CD4-positive, alpha-beta T cell treated with Interferon alpha-2 for 1 hour (primary cell): ENCODE measurements around the gene FOXP1.
A peak's percentile ranks its signal among the peaks of the same experiment; 100 is the strongest.

Experiments used
- DNase-seq, 2 donors: peaks; one replicate each; pipeline ENCODE4 v3.0.0-alpha.2; 2020 to 2022

FOXP1 gene

DNA sequence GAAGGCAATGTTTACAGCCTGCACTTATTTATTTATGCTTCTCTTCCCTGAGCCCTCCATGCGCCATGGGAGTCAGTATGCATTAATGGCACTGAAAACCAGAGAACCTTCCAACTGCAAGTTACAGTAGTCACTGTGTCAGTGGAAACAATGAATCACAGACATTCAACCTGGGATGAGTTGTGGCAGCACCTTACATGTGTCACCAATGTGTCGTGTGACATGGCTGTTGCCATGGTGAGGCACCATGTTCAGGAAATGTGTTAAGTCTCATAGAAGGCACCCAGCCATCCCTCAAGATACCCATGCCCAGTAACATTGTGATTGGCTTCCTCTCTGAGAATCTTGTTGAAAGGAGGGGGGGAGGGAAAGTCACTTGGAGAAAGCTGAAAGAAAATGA is 105.0 kb downstream of the FOXP1 start:
- peak; percentile 42 to 46 for DNase-seq

GRCh38 chr3:71476950-71477349 is 106.6 kb downstream of the FOXP1 start:
- no peak for DNase-seq

- DNase-seq: no peak
Observed at GRCh38 chr3:71469138-71469435, 114.4 kb downstream of the FOXP1 start.

DNA sequence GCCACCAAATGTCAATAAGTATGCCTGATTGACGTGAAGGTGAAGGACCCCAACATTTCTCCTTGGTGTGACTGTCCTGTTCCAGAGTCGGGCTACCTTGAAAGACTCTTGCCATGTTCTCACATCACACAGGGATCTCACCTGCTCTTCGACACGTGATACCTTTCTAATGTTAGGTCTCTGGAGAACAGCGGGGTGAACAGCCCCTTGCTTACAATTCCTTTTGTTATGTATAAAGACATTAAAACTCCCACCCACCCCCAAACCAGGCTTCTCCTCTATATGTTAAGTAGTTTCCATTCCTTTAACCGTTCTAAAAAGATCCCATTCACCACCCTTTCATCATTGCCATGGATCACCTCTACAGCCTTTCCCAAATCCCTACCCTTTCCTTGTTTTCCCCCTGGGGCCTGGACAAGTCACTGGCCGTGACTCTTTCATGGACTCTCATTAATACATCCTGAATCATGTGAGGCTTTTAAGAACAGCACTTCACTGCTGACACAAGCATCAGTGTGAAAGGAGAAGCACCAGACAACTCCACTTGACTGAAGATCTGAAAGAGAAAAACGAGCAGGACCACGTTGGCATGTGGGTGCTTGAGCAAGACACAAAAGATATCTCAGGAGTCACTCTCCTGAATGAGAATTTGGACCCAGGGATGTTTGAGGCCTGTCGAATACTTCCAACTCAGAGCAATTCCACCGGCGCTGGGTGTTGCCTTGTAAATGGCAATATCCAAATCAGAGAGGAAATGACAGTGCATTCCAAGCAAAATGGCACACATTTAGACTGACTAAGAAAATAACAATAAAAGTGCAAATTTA is 115.0 kb downstream of the FOXP1 start:
- no peak for DNase-seq

DNA sequence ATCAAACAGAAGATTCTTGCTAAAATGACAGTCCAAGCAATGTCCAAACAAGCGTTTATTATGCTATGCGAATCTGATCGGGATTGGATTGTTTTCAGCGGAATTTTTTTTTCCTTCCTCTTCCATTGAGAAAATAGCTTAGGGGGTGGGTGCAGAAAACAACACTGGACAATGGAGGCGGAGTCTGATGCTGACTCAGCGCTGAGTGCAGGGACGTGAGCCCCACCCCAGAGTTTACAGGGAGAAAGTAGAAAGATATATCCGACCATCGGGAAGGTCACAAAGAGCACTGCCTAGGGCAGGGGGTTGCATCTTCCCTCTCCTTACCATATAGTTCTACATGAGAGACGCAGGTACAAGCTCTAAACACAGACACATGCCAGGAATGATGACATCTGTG is 117.0 kb downstream of the FOXP1 start:
- no peak for DNase-seq

- no peak for DNase-seq
Observed at GRCh38 chr3:71465371-71466036, 118.0 kb downstream of the FOXP1 start.

DNA sequence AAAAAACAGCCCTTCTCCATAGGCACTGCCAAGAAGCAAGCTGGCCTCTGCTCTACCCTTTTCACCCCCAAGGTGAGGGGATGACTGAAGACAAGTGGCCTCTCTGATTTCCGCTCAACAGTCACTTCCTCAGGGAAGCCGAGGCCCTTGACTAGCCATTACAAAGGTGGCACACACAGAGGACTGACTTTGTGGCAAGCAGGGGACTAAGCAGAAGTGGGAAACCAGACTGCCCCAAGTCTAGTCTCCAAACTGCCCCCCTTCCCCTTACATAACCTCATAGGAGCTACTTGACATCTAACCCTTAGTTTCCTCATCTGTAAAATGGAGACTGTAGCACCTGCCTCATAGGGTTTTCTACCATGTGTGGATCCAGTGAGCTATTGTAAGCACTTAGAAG is 118.9 kb downstream of the FOXP1 start:
- DNase-seq: no peak

GRCh38 chr3:71463617-71464016 is 119.9 kb downstream of the FOXP1 start:
- no peak for DNase-seq

- DNase-seq: no peak
Observed at GRCh38 chr3:71462586-71462985, 120.9 kb downstream of the FOXP1 start.

GRCh38 chr3:71461749-71462483 is 121.6 kb downstream of the FOXP1 start:
- no peak for DNase-seq

- no peak for DNase-seq
Observed at GRCh38 chr3:71461114-71461513, 122.4 kb downstream of the FOXP1 start.

DNA sequence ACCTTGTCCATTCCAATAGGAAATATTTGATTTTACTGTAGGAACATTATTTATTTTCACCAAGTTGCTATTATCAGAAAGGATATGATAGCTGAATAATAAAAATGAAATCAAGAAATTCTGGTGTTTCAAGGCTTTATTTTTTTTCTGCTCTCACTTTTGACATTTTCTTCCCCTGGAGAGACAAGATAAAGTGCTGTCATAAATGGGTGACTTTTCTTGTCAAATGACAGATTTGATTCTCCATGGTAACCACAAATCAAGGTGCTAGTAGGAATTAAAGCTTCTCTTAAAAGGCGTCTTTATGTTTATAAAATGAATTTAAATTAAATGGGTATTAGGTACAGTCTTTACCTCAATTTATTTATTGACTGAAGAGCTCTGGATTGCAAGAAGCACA is 124.6 kb downstream of the FOXP1 start:
- no peak for DNase-seq

DNA sequence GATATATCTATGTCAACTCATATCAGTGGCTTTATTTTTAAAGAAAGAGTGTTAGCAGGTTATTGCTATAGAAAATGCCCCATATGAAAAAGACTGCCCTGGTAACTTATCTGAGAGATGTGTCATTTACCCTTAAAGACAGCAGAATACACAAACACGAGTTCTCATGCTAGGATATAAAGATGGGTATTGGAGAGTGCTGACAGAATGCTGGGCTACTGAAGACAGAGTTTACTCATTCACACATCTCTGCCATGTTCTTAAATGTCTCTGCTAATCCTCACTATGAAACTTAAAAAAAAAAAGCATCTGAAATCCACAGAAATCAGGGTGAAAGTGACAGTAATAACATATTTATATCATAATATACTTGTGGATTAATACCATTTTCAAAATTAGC is 126.7 kb downstream of the FOXP1 start:
- no peak for DNase-seq

DNA sequence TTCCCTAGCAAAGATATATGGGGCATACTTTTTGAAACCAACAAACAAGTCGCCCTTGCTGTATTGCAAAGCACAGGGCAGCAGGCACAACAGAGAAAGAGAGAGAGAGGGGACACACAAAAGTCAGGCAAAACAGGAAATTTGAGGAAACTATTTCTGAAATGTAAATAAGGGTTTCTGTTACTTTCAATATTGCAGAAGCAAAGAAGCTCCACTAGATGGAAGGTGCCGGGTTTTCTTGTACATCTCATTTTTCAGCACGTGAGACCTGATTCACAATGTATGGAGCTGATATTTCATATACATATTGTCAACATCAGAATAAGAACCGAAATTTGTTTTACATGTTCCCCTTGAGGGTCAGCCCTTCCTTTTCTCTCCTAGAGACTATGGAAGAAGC is 127.4 kb downstream of the FOXP1 start:
- DNase-seq: peak in 1 of 2 donors; percentile 54

DNA sequence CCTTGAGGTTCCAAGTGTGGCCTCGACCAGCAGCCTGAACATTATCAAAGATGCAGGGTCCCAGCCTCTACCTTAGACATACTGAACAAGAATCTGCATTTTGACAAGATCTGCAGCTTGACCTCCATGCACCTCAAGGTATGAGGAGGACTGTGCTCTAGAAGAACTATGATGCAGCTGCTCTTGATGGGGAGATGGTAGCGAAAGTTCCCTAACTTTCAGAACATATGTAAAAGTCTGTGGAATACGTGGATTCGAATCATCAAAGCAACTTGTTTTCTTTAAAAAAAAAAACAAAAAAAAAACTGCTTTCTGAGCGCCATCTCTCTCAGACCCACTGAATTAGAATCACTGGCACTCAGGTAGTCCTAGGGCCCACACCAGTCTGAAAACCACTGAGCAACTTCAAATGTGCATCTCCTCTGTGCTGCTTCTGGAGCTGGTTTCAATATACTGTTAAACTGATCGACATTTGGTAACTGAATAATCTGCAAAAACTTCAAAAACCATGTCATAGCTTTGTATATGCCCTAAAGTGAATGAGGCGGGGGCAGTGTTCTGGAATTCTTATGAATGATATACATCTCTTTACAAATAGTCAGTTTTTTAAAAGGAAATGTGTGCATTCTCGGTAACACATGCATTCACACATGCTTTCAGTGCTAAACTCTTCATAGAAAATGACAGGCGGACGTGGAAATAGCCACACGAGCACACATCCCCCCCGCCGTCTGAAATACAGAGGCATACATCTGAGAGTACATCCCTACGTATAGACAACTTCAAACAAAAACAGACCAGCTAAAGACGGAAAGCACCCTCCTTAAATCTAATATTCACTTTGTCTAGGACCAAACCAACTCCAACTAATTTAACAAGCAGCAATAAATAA is 128.8 kb downstream of the FOXP1 start:
- peak; percentile 52 to 65 for DNase-seq

GRCh38 chr3:71453822-71454511 is 129.6 kb downstream of the FOXP1 start:
- peak in 1 of 2 donors; percentile 48 for DNase-seq

DNA sequence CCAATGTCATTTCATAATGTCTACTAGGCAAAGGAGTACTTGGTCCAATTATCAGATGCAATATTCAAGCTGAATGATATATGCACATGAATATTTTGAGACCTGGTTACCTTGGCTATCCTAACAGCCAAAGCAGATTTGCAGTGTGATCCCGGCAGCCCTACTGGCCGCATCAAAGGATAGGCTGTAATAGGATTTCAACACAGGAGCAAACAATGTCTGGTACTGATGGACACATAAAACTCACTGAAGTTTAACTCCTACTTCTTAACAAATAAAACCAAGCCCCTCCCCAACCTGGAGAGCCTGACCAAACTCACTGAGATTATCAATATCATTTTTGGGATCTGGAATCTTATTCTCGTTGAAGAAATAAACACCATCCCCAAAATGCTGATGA is 130.2 kb downstream of the FOXP1 start:
- no peak for DNase-seq

GRCh38 chr3:71451812-71452211 is 131.7 kb downstream of the FOXP1 start:
- peak in 1 of 2 donors; percentile 30 for DNase-seq

GRCh38 chr3:71451060-71451459 is 132.5 kb downstream of the FOXP1 start:
- DNase-seq: peak in 1 of 2 donors; percentile 38

DNA sequence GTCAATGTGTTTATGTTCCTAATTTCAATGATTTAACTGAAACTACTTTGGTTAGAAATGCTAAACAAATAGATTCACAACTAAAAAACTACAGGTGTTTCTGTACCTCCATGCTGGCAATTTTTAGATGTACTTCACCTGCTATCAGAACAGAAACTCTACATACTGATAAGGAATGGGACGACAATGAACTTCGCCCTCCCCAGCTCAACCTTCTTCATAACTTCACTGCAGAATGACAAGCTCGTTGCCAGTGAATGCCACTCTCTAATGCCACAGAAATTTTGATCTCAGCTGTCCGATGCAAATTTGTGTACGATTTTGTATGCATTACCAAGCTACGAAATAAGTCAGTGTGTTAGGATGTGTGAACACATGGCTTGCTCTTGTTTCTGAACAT is 133.4 kb downstream of the FOXP1 start:
- no peak for DNase-seq

GRCh38 chr3:71447803-71448202 is 135.7 kb downstream of the FOXP1 start:
- DNase-seq: no peak

- DNase-seq: no peak
Observed at GRCh38 chr3:71447197-71447596, 136.3 kb downstream of the FOXP1 start.
